Spinal cord (tissue), 10 donors: Measurements from ENCODE around the gene TRPV6. TPM values are rescaled to one million over a fixed set of nuclear protein-coding genes. Genes with fewer than 3 reads are reported as not detected.

ENCODE experiments used
- DNase-seq, 6 donors: peaks; one replicate each; pipeline versions ENCODE4 v3.0.0 to v3.0.0-alpha.2; 2013 to 2015; ENCODE audit warnings: low spot score in 6 of 6, low read depth in 4 of 6
- H3K27ac ChIP-seq: one replicate; pipeline ENCODE4 v1.5.1; 2013; ENCODE audit warnings: low read depth, low read length, control low read depth
- H3K27me3 ChIP-seq: one replicate; pipeline ENCODE4 v1.6.1; 2013; ENCODE audit warnings: low read length; ENCODE audit not compliant: control insufficient read depth, insufficient read depth
- H3K36me3 ChIP-seq: one replicate; pipeline ENCODE4 v1.6.1; 2013; ENCODE audit warnings: low read length; ENCODE audit not compliant: control insufficient read depth, insufficient read depth
- H3K4me1 ChIP-seq: one replicate; pipeline ENCODE4 v1.6.1; 2013; ENCODE audit warnings: low read length; ENCODE audit not compliant: control insufficient read depth, insufficient read depth
- H3K4me3 ChIP-seq: one replicate; pipeline ENCODE4 v1.5.1; 2013; ENCODE audit warnings: low read depth, low read length, control low read depth
- H3K9me3 ChIP-seq: one replicate; pipeline ENCODE4 v1.6.1; 2013; ENCODE audit warnings: low read length; ENCODE audit not compliant: control insufficient read depth, insufficient read depth
- WGBS: methylation state at CpG from one replicate; pipeline ENCODE4 v1.1.5; 2013; ENCODE audit warnings: missing lambda C conversion rate; ENCODE audit not compliant: insufficient coverage; 5-methylcytosine and 5-hydroxymethylcytosine counted together
- long read RNA-seq, 4 donors: transcript quantifications; one replicate each; lab custom pipeline, GENCODE V29; 2026
- polyA plus RNA-seq, 2 donors: library from polyadenylated mRNA; unstranded; fragments of 120-200 nt; gene quantifications; one replicate each; pipeline ENCODE4 v1.2.1, GENCODE V29; 2013; ENCODE audit not compliant: insufficient read length in 2 of 2
- total RNA-seq, 2 donors: library from RNA; depleted of rRNA in 1 of 2; stranded (reverse); fragments of 120-200 nt in 1 of 2; fragments of >200 nt in 1 of 2; gene quantifications; one replicate each; pipeline versions ENCODE4 v1.2.3 to v1.2.4, GENCODE V29; 2013 to 2014
- donor health status: healthy.

The TRPV6 gene
- total RNA-seq (under 1 TPM; 0.10 to 0.66 TPM), polyA plus RNA-seq (1 to 10 TPM; 1.2 to 1.5 TPM)
- long read RNA-seq, donor 1, partial matches to known transcripts = 0 of 1 reads
- long read RNA-seq, donor 1, other reads (novel, unspliced or antisense) = 0 of 1 reads
- long read RNA-seq, donor 2 = 0 reads
- long read RNA-seq, donor 3 = 0 reads
- long read RNA-seq, donor 4 = 0 reads

DNA sequence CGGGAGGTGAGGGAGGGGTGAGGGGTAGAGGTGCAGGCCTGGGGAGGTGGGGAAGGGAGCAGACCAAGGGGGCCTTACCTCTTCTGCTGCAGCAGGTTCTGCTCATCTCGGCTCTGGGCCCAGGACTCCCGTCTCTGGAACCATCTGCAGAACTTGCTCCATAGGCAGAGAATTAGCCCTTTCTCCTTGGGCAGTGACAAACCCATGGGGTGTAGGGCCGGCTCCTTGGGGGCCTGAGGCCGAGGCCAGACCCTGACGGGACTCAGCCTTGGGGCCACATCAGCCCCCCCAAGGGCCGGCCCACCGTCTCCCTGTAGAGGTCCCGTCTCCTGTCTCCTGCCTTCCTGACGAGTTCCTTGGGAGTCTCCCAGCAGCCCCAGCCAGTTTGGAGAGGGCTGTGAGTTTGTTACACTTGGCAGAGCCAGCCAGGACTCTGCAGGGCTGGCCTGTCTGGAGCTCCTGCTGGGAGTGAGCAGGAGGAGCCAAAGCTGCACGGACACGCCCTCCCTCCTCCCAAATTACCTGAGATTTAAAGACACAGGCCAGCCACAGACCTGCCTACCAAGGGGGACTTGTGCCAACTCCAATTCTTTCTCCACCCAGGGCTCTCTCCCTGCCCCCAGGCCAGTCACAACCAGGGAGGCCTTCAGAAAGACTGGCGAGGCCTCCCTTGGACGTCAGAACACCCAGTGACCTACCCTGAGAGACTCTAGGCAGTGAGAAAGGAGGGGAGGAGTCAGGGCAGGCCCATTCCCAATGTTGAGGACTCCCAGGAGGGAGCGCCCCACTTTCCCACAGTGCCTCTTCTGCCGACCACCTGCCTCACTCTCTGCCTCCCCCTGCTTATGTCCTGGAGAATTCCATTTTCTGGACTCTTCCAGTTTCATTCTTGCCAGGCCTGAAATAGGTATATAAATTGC lies at the start of gene TRPV6:
Gene TRPV6 (minus strand): TSS at position 435 of the 920 bp plus-strand sequence.
- Histone ChIP-seq H3K27ac (no peak within 1 kb of the TSS), H3K27me3 (peaks cover 2% of the 10 kb centered on the region), H3K36me3 (no peaks in the 10 kb centered on the region), H3K4me3 (no peak within 1 kb of the TSS), H3K9me3 (no peaks in the 10 kb centered on the region), H3K4me1 (no peaks in the 10 kb centered on the region)
- peak in 1 of 6 donors; percentile 49 for DNase-seq
- 58% methylated on average over 14 of the region's 16 CpGs for WGBS

DNA sequence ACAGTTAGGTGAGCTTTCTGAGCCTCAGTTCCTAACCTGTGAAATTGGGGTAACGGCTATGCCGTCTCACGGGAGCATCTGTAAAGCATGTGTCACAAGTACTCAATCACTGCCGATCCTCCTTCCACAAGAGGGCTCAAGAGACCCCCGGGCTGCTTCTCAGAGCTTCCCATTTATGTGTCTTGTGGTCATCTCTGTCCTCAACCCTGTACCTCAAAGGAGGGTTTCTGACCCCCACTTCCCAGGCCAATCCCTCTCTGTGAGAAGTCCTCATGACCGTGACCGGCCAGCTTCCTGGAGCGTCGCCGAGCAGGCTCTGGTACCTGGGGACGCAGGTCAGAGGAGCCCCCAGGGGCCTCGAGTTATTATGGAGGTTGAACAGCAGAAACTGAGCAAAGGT lies 48.5 kb upstream of the TRPV6 start:
- H3K9me3 ChIP-seq = no peaks in the 10 kb centered on the region
- no peaks in the 10 kb centered on the region for H3K4me1 ChIP-seq
- DNase-seq = no peak
- H3K4me3 ChIP-seq = no peak overlapping the region
- H3K36me3 ChIP-seq = no peaks in the 10 kb centered on the region
- H3K27me3 ChIP-seq = no peaks in the 10 kb centered on the region
- no peak overlapping the region for H3K27ac ChIP-seq
- WGBS = 78% methylated on average over 12 of the region's 12 CpGs

DNA sequence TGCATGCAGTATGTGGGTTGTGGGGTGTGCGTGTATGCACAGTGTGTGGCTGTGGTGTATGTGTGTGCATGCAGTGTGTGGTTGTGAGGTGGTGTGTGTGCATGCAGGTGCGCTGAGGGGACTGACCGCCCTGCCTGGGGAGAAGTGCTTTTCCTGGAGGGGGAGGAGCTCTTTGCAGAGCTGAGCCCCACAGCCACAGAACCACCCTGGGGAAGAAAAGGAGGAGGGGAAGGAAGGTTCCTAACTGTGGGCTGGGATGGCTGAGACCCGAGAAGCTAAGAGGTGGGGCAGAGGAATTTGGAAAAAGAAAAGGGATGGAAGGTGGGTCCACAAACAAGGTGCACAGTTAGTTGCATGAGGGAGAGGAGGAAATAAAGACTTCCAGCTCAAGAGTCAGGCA lies 48.1 kb upstream of the TRPV6 start, which contains the start of gene TRPV5:
Gene TRPV5 (minus strand): TSS at position 123 of the 400 bp plus-strand sequence. CDS start 287 bp downstream, outside the sequence.
- Histone ChIP-seq H3K27ac (no peak within 1 kb of the TSS), H3K4me1 (no peaks in the 10 kb centered on the region), H3K4me3 (no peak within 1 kb of the TSS), H3K27me3 (no peaks in the 10 kb centered on the region), H3K9me3 (no peaks in the 10 kb centered on the region), H3K36me3 (no peaks in the 10 kb centered on the region)
- WGBS = 72% methylated on average over 4 of the region's 4 CpGs
- DNase-seq = no peak

DNA sequence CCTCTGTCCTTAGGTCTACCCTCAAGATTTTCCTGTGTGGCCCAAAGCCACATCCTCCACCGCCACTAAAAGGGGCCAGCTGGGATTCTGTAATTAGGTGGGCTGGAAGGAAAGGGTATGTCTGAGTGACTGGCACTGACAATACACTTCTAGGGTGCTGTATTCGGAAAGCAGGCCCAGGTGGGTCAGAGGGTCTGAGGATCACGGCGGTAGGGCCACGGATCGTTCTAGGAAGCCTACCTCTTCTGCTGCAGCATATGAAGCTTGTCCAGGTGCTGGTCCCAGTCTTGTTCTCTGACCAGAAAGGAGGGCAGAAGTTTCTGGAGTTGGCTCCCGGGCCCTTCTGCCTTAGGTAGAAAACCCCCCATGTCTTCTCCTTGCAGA lies 47.5 kb upstream of the TRPV6 start:
- no peak for DNase-seq

DNA sequence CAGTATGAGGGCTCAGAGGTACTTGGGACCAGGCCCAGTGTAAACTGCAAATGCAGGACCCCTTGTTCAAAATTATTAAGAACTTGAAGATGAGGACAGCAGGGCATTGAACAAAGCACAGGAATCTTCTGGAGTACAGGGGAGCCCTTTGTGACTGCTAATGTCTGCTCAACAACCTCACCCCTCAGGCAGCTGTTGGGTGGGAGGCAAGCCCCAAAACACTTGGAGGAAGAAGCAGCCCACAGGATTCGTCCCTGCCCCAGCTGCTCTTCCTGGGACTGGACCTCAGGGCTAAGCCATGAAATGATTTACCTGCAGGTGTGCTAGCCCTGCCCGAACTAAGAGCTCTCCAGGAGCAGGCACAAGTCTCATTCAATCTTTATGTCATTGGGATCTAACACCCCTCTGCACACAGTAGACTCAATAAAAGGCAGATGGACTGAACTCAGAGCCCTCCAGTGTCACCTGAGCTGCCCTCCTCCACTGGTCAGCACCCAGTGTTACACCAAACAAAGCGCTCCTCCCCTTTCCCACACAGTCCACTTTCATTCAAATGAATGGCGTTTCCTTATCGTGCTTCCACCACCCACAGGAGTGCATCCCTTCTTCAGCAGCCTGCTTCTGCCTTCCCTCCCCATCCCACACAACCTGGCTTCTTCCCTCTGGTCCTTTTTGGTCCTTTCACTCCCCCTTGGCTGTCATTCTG lies 47.0 kb upstream of the TRPV6 start:
- H3K4me3 ChIP-seq = no peak overlapping the region
- DNase-seq = no peak
- 75% methylated on average over 5 of the region's 5 CpGs for WGBS
- H3K36me3 ChIP-seq = no peaks in the 10 kb centered on the region
- H3K9me3 ChIP-seq = no peaks in the 10 kb centered on the region
- H3K4me1 ChIP-seq = no peaks in the 10 kb centered on the region
- H3K27me3 ChIP-seq = no peaks in the 10 kb centered on the region
- no peak overlapping the region for H3K27ac ChIP-seq

More for the DNA sequence above, 47.5 kb upstream of the TRPV6 start:
- Histone ChIP-seq H3K4me1 (no peaks in the 10 kb centered on the region), H3K36me3 (no peaks in the 10 kb centered on the region), H3K4me3 (no peak overlapping the region), H3K27ac (no peak overlapping the region), H3K27me3 (no peaks in the 10 kb centered on the region), H3K9me3 (no peaks in the 10 kb centered on the region)
- WGBS = 92% methylated on average over 6 of the region's 7 CpGs

DNA sequence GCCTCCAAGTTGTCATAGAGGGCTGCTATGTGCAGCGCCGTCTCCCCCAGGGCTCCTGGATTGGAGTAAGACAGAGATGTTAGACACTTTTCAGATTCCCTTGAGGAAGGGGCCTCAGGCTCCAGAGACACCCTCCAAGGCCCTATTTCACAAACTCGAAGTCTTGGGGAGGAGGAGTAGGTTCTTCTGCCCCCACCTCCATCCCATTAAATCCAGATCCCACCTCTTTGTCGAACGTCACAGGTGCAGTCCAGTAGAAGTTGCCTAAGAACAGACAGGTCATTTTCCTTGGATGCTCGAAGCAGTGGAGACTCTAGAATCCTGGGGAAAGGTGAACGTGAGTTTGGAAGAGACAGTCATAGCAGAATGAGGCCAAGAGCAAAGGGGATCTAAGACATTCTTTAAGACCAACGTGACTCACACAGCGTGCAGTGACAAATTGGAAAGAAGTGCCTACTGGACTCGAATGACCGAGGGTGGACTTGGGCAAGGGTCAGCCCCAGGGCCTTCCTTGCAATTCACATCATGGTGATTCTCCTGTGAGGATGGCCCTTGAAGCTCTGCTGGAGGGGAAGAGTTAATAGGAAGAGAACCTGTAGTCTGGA lies 44.7 kb upstream of the TRPV6 start:
- no peaks in the 10 kb centered on the region for H3K9me3 ChIP-seq
- no peak overlapping the region for H3K4me3 ChIP-seq
- H3K4me1 ChIP-seq = no peaks in the 10 kb centered on the region
- 98% methylated on average over 6 of the region's 11 CpGs for WGBS
- H3K36me3 ChIP-seq = no peaks in the 10 kb centered on the region
- DNase-seq = no peak
- no peak overlapping the region for H3K27ac ChIP-seq
- H3K27me3 ChIP-seq = no peaks in the 10 kb centered on the region

DNA sequence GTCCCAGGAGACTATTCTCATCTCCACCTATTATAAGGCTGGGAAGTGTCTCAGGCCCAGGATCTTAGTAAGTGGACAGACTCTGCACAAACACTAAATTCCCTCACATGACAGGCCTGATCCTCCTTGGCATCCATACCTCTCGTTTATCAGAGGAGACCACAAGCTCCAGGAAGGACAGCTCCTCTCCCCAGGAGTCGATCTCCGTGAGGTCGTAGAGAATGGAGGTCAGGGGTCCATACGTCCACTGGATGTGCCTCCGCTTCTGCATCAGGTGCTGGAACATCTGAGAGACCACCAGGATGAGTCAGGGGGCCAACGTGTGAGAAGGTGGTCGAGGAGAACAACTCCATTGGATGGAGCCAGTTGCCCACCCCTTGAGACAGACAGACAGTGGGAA lies 42.4 kb upstream of the TRPV6 start:
- H3K36me3 ChIP-seq = no peaks in the 10 kb centered on the region
- H3K4me3 ChIP-seq = no peak overlapping the region
- no peak overlapping the region for H3K27ac ChIP-seq
- no peaks in the 10 kb centered on the region for H3K9me3 ChIP-seq
- 79% methylated on average over 8 of the region's 8 CpGs for WGBS
- no peak for DNase-seq
- H3K4me1 ChIP-seq = no peaks in the 10 kb centered on the region
- no peaks in the 10 kb centered on the region for H3K27me3 ChIP-seq

DNA sequence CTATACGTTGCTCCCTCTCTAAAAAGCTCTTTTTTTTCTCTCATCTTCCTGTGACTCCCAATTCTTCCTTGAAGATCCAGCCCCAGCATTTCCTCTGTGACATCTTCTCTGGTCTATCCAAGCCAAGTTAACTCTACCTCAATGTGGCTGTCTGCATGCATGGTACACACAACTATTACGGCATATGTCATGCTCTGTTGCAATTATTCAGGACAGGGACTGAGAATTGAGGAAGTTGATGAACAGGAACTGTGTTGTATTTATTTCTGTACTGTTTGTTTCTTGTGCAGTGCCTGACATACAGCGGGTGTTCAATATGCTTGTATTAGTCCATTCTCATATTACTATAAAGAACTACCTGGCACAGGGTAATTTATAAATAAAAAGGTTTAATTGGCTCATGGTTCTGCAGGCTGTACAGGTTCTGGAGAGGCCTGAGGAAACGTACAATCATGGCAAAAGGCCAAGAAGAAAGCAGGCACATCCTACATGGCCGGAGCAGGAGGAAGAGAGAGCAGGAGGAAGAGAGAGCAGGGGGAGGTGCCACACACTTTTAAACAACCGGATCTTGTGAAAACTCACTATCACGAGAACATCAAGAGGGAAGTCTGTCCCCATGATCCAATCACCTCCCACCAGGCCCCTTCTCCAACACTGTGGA lies 41.7 kb upstream of the TRPV6 start:
- Histone ChIP-seq H3K4me3 (no peak overlapping the region), H3K27ac (no peak overlapping the region), H3K4me1 (no peaks in the 10 kb centered on the region), H3K9me3 (no peaks in the 10 kb centered on the region), H3K36me3 (no peaks in the 10 kb centered on the region), H3K27me3 (no peaks in the 10 kb centered on the region)
- 65% methylated on average over 2 of the region's 7 CpGs for WGBS
- no peak for DNase-seq

DNA sequence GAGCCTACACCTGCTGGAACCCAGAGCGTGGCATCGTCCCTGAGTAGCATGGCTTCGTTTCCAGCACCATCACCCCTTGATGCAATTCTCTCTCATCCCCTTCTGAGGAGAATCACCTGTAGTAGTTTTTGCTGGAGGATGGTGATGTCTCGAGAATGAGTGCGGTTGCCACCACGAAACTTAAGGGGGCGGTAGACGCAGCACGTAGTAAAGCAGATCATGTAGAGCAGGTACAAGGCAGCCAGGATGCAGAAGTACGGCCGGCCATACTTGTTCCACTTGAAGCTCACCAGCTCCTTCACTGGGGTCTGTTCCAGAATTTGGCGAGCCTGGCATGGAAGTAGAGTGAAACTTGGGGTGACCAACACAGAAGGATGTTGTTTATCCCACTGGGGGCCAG lies 39.9 kb upstream of the TRPV6 start:
- Histone ChIP-seq H3K27me3 (no peaks in the 10 kb centered on the region), H3K9me3 (no peaks in the 10 kb centered on the region), H3K4me3 (no peak overlapping the region), H3K27ac (no peak overlapping the region), H3K36me3 (no peaks in the 10 kb centered on the region), H3K4me1 (no peaks in the 10 kb centered on the region)
- WGBS = 45% methylated on average over 7 of the region's 12 CpGs
- DNase-seq = no peak
